Thoracic aorta (tissue), 2 donors: Measurements from ENCODE around the gene CDKAL1. TPM values are rescaled to one million over a fixed set of nuclear protein-coding genes. Genes with fewer than 3 reads are reported as not detected.

Experiments used
- ATAC-seq: fragments of 150-250 bp; one replicate; pipeline ENCODE4 v1.8.0; 2017; ENCODE audit warnings: low read depth; ENCODE audit not compliant: insufficient number of reproducible peaks, low FRiP score
- DNase-seq: peaks from one replicate; pipeline ENCODE4 v3.0.0-alpha.2; 2020; ENCODE audit warnings: low spot score
- H3K27ac ChIP-seq, 2 donors: fragments of 200-600 bp; sonication (generic); 1 replicate in 1 of 2; 2 replicates in 1 of 2; pipeline ENCODE4 v1.5.1; 2016; ENCODE audit warnings: mild to moderate bottlenecking in 2 of 2, moderate library complexity in 2 of 2
- H3K27me3 ChIP-seq: fragments of 200-600 bp; sonication (generic); replicated peaks from 2 replicates; pipeline ENCODE4 v1.6.0; 2016; ENCODE audit warnings: mild to moderate bottlenecking; ENCODE audit not compliant: insufficient read depth
- H3K36me3 ChIP-seq: fragments of 200-600 bp; sonication (generic); one replicate; pipeline ENCODE4 v1.5.1; 2016
- H3K4me1 ChIP-seq, 2 donors: fragments of 200-600 bp; sonication (generic); 1 replicate in 1 of 2; 2 replicates in 1 of 2; pipeline versions ENCODE4 v1.5.1 to v1.6.0; 2016; ENCODE audit warnings: low read depth in 2 of 2, mild to moderate bottlenecking in 1 of 2; ENCODE audit not compliant: control insufficient read depth in 1 of 2
- H3K4me3 ChIP-seq: fragments of 200-600 bp; sonication (generic); 2 replicates; pipeline ENCODE4 v1.5.1; 2016; ENCODE audit warnings: mild to moderate bottlenecking
- H3K9me3 ChIP-seq: fragments of 200-600 bp; sonication (generic); 2 replicates; pipeline ENCODE4 v1.5.1; 2016
- CTCF ChIP-seq: fragments of 200-600 bp; sonication (generic); IDR thresholded peaks from one replicate; pipeline ENCODE4 v1.5.1; 2019; ENCODE audit warnings: antibody characterized with exemption
- total RNA-seq, 2 donors: library from RNA; depleted of rRNA; stranded (reverse); fragments of >200 nt; gene quantifications; one replicate each; pipeline versions ENCODE4 v1.1.0 to v1.2.3, GENCODE V29; 2016

Gene CDKAL1
- 10 to 100 TPM in 1 of 2 donors, 1 to 10 TPM in 1; 8.5 to 14.6 TPM for total RNA-seq

GRCh38 chr6:20534295-20535262 is at the start of gene CDKAL1:
TSS of gene CDKAL1 (plus strand) at chr6:20534457. CDS start at chr6:20546351, 11,894 bp downstream.
- H3K27ac ChIP-seq: peak within 1 kb of the TSS; percentile 85 to 86
- DNase-seq: peak; percentile 66
- no peak for TF ChIP-seq CTCF

GRCh38 chr6:20486641-20487040 is 47.6 kb upstream of the CDKAL1 start:
- no peaks in the 10 kb centered on the region for H3K27me3 ChIP-seq

More at GRCh38 chr6:20534295-20535262, at the start of gene CDKAL1:
- ATAC-seq: peak; percentile 38
- peaks cover 4% of the 10 kb centered on the region for H3K36me3 ChIP-seq
- H3K27me3 ChIP-seq: no peaks in the 10 kb centered on the region
- peaks cover 10 to 29% of the 10 kb centered on the region in 2 donors for H3K4me1 ChIP-seq
- H3K9me3 ChIP-seq: no peaks in the 10 kb centered on the region
- H3K4me3 ChIP-seq: peak within 1 kb of the TSS; percentile 77

GRCh38 chr6:20487669-20488375 is 46.4 kb upstream of the CDKAL1 start:
- no peak overlapping the region for H3K4me3 ChIP-seq
- H3K27me3 ChIP-seq: no peaks in the 10 kb centered on the region
- no peaks in the 10 kb centered on the region for H3K9me3 ChIP-seq
- peaks cover 14% of the 10 kb centered on the region for H3K36me3 ChIP-seq
- no peak for TF ChIP-seq CTCF
- ATAC-seq (no peak), DNase-seq (no peak)
- H3K27ac ChIP-seq: no peak overlapping the region
- peaks cover 0 to 7% of the 10 kb centered on the region in 2 donors for H3K4me1 ChIP-seq

More at GRCh38 chr6:20486641-20487040, 47.6 kb upstream of the CDKAL1 start:
- DNase-seq (no peak), ATAC-seq (no peak)
- no peaks in the 10 kb centered on the region for H3K9me3 ChIP-seq
- H3K4me1 ChIP-seq: peaks cover 0 to 7% of the 10 kb centered on the region in 2 donors
- no peak overlapping the region for H3K27ac ChIP-seq
- no peak overlapping the region for H3K4me3 ChIP-seq
- peaks cover 13% of the 10 kb centered on the region for H3K36me3 ChIP-seq
- no peak for TF ChIP-seq CTCF

- H3K27me3 ChIP-seq: no peaks in the 10 kb centered on the region
- no peaks in the 10 kb centered on the region for H3K4me1 ChIP-seq
- no peaks in the 10 kb centered on the region for H3K9me3 ChIP-seq
- TF ChIP-seq CTCF: no peak
- ATAC-seq (no peak), DNase-seq (no peak)
- H3K4me3 ChIP-seq: no peak overlapping the region
- no peak overlapping the region for H3K27ac ChIP-seq
- peaks cover 14% of the 10 kb centered on the region for H3K36me3 ChIP-seq
These were observed 43.7 kb upstream of the CDKAL1 start for GRCh38 chr6:20490591-20490990.

GRCh38 chr6:20492099-20492498 is 42.2 kb upstream of the CDKAL1 start:
- no peak for DNase-seq
- no peak for TF ChIP-seq CTCF
- Histone ChIP-seq H3K9me3 (no peaks in the 10 kb centered on the region), H3K27ac (no peak overlapping the region), H3K4me3 (no peak overlapping the region), H3K4me1 (no peaks in the 10 kb centered on the region), H3K36me3 (peaks cover 14% of the 10 kb centered on the region), H3K27me3 (no peaks in the 10 kb centered on the region)
- no peak for ATAC-seq
